SK-N-MC (cell line): ENCODE results near the gene CLNK.

Source experiments
- EZH2 ChIP-seq: fragments of 200-600 bp; sonication (generic); IDR thresholded peaks from one replicate; pipeline ENCODE4 v1.6.1; 2017; ENCODE audit warnings: antibody characterized with exemption
- POLR2AphosphoS5 ChIP-seq: IDR thresholded peaks from 2 replicates; pipeline ENCODE4 v1.6.1; 2012; ENCODE audit warnings: mild to moderate bottlenecking, low read depth, low read length, borderline replicate concordance

DNA sequence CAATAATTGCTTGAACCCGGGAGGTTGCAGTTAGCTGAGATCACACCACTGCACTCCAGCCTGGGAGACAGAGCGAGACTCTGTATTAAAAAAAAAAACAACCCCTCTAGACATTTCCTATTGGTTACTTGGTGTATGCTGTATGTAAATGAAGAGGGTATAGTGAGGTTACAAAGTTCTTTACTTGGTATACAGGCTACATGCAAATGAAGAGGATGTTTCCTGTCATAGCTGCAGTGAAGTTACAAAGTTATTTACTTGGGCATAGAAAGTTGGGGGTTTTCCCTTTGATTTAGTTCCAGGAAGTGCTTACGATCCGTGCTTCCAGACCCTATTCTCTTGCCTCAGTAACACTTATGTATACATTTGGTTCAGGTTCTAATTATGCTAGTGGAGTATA lies 38.4 kb upstream of the CLNK start:
- TF ChIP-seq EZH2, result no peak
- TF ChIP-seq POLR2AphosphoS5, result no peak
